AG09309 (cell line): ENCODE results near the gene ATP6V0D1.
A peak's percentile ranks its signal among the peaks of the same experiment; 100 is the strongest.

Experiments used
- DNase-seq: peaks from one replicate; pipeline ENCODE4 v3.0.0-alpha.2; 2010; ENCODE audit warnings: low read depth
- H3K4me3 ChIP-seq: 2 replicates; pipeline ENCODE4 v1.5.1; 2011; ENCODE audit warnings: mild to moderate bottlenecking, low read depth, low read length, moderate library complexity; ENCODE audit not compliant: control insufficient read depth
- TF ChIP-seq, protein P1 (sequence below): IDR thresholded peaks from 2 replicates; pipeline ENCODE4 v1.5.1; 2011; ENCODE audit warnings: mild to moderate bottlenecking, low read depth, low read length, inconsistent platforms; ENCODE audit not compliant: insufficient read depth, control insufficient read depth; ENCODE audit errors: missing control alignments

ATP6V0D1 gene

DNA sequence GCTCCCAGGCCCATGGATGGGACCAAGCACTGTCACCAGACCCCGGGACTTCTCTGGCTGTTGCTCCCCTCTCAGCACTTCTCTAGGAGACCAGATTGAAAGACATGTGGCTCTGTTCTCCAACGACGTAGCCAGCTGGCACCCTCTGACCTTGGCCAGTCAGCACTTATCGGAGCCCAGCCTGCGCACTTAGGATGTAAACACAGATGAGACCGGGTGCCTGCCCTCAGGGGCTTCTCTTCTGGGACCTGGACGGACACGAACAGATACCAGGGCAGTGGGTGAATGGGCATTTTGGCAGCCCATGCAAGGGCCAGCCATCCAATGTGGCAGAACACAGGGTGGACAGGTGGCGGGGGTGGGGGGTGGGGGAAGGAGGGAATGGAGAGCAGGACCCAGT is 71.3 kb downstream of the ATP6V0D1 start:
- TF ChIP-seq, protein P1, sequence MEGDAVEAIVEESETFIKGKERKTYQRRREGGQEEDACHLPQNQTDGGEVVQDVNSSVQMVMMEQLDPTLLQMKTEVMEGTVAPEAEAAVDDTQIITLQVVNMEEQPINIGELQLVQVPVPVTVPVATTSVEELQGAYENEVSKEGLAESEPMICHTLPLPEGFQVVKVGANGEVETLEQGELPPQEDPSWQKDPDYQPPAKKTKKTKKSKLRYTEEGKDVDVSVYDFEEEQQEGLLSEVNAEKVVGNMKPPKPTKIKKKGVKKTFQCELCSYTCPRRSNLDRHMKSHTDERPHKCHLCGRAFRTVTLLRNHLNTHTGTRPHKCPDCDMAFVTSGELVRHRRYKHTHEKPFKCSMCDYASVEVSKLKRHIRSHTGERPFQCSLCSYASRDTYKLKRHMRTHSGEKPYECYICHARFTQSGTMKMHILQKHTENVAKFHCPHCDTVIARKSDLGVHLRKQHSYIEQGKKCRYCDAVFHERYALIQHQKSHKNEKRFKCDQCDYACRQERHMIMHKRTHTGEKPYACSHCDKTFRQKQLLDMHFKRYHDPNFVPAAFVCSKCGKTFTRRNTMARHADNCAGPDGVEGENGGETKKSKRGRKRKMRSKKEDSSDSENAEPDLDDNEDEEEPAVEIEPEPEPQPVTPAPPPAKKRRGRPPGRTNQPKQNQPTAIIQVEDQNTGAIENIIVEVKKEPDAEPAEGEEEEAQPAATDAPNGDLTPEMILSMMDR = no peak
- no peak for DNase-seq
- no peak overlapping the region for H3K4me3 ChIP-seq

DNA sequence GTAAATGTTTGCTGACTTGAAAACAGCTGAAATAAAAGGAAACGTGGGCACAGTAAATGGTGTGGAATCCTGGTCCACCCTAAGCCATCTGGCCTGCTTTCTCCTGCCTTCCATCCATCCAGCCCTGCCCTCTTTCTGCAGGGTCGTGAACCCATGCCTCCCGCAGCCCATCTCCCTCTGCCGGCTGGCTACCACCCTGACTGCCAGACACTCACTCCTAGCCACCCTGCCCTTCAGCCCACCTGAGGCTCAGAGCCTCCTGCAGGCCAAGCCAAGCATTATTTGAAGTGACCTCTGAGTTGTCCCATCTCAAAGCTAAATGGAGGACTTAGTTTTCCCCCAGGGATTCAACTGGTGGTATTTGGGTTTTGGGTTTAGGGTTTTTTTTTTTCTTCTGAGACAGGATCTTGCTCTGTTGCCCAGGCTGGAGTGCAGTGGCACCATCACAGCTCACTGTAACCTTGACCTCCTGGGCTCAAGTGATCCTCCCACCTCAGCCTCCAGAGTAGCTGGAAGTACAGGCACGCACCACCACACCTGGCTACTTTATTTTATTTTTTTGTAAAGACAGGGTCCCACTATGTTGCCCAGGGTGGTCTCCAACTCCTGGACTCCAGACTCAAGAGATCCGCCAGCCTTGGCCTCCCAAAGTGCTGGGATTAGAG is 73.0 kb downstream of the ATP6V0D1 start:
- TF ChIP-seq, protein P1 = peak; percentile 18
- no peak for DNase-seq
- H3K4me3 ChIP-seq = no peak overlapping the region

DNA sequence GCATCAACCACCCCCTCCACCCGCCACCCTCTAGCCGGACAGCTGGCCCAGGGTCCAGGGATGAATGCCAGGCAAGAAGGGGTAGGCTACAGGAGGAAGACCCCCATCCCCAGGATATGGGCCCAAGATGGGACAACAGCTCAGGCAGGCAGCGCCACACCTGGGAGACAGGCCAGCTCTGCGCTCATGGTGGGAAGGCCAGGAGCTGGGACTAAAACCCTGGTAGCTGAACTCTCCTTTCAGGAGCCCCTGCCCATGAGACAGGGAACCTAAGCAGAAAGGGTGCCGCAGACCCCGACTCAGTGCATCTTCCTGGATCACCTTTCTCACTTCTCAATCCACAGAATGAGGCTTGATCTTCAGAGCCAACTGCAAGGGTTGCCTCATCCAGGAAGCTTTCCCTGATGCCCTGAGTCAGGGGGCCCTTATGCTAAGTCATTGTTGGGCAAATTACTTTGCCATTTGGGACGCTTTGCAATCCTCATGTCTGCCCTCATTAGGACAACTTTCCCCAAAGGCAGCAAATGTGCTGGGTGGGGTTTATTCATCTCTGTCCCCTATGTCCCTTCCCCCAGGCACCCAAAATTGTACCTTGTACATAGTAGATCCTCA is 73.7 kb downstream of the ATP6V0D1 start:
- TF ChIP-seq, protein P1 = no peak
- H3K4me3 ChIP-seq = no peak overlapping the region
- no peak for DNase-seq

DNA sequence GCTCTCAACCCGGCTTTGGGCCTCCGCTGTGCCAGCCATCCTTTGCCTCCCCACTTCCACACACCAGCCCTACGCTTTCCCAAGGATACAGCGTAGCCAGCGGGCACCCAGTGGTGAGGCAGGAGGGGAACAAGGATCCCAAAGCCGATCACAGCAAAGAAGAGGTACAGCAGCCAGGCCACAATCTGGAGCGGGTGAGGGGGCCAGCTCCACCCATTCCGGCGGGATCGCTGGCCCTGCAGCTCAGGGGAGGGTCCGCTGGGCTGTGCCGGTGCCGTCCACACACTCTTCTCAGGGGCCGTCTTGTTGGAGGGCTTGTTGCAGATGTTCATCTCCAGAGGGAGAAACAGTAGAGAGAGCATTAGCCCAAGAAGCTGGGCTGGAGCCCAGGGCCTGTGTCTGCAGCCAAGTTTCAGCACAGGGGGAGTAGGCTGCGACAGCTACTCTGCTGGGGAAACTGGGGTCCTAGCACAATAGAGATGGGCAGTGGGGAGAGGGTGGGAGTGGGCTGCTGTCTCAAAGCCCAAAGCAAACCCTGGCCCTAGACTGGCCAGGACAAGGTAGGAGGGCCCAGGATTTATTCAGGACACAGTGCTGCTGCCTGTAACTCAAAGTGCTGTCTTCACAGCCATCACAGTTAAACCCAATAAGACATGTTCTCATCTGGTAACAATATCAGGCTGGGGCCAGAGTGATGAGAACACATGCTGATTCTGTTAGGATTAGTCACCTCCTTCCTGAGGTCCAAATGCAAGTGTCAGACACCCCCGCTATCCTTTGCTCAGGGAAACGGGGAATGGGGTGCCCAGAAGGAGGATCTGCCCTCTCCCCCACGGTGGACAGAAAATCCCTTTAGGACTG is 74.6 kb downstream of the ATP6V0D1 start:
- H3K4me3 ChIP-seq = no peak overlapping the region
- peak; percentile 55 for DNase-seq

DNA sequence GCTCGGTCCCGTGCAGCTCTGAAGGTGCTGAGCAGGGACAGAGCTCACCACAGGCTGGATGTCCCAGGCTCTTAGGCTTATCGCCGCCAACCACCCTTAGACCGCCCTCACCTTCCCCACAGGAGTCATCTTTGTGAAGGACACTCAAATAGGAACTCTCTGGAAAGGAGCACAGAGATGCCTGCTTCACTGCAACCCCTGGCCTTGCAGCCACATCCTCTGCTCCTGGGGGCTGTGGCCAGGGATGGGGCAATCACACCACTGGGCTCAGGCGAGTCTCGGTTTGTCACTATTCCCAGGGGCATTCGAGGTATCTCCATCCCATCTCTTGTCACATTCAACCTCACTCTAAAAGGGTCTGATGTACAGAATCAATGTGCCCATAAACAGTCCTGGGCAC is 75.6 kb downstream of the ATP6V0D1 start:
- DNase-seq = no peak
- TF ChIP-seq, protein P1 = no peak
- no peak overlapping the region for H3K4me3 ChIP-seq

More for the DNA sequence above, 74.6 kb downstream of the ATP6V0D1 start:
- TF ChIP-seq, protein P1 = no peak

DNA sequence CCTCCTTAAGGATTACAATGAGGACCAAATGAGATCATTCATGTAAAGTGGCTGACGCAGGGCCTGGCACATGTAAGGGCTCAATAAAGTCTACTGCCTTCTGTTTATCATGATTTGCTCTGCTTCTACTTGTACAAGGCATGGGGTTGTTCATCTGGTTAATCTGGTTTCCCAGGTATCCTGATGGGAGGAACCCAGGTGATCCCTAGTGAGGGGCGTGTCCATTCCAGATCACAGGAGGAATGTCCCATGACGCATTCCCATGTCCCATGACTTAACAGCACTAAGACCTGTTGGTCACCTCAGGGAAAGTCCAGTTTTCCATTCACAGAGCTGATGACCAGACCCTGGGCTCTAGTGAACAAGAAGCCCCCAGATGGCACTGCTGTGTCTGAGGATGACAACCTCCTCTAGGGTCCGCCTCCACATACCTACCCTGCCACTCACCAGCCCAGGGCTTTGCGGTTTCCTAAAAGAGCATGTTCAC is 76.2 kb downstream of the ATP6V0D1 start:
- DNase-seq = no peak
- H3K4me3 ChIP-seq = no peak overlapping the region
- TF ChIP-seq, protein P1 = no peak
